NCI-H2196 (cell line): ENCODE results near the gene IL36B.

Experiments
- DNase-seq: peaks from one replicate; lab custom pipeline; 2025; ENCODE audit not compliant: unreplicated experiment; lab: John Stamatoyannopoulos, UW

IL36B gene

GRCh38 chr2:113056521-113056920, 3.9 kb upstream of the IL36B start:
- DNase-seq = no peak

DNA sequence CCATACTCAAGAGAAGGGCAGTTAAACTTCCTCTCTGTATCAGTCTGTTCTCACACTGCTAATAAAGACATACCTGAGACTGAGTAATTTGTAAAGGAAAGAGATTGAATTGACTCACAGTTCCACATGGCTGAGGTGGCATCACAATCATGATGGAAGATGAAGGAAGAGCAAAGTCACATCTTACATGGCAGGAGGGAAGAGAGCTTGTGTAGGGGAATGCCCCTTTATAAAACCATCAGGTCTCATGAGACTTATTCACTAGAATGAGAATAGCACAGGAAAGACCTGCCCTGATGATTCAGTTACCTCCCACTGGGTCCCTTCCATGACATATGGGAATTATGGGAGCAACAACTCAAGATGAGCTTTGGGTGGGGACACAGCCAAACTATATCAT, 1.4 kb upstream of the IL36B start:
- DNase-seq = no peak

DNA sequence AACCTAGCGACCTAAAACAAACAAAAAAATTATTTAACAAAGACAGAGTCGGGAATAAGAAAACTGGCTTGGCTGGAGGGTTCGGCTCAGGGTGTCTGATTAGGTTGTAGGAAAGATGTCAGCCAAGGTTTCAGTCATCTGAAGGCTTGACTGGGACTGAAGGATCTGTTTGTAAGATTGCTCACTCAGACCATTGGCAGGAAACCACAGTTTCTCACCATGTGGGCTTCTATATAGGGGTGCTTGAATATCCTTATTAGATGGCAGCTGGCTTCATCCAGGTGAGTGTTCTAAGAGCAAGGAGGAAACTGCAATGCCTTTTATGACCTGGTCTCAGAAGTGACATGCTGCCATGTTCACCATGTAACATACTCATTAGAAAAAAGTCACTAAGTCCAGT, 999 bp upstream of the IL36B start:
- DNase-seq = no peak

GRCh38 chr2:113050921-113051895, 1.5 kb downstream of the IL36B start:
- no peak for DNase-seq

DNA sequence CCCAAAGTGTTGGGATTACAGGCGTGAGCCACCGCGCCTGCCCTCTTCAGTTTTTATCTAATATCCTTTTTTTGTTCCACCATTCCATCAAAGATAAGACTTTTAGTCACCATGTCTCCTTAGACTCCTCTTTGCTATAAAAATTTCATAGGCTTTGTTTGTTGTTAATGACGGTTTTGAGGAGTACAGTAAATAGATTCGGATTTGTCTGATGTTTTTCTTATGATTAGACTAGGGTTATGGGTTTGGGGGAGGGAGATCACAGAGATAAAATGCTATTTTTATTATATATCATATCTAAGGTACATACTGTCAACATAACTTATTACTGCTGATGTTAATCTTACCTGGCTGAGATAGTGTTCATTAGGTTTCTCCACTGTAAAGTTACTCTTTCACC, 6.2 kb downstream of the IL36B start:
- DNase-seq = no peak

DNA sequence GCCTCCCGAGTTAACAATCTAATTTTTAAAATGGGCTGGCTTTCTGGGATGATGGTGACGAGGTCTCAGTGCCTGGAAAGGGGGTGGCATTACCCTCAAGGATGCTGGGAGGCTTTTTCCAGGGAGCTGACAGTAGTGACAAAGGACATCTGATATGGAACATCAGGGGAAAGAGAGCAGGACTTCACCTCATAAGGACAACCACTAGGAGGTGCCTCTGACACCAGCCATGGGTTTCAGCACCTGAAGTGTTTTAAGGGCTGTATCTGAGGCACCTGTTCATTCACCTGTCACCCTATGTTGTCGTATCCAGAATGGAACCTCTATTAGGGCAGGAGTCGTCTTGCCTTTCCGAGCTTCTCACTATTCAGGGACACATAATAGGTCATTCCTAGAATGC, 10.8 kb downstream of the IL36B start:
- no peak for DNase-seq

DNA sequence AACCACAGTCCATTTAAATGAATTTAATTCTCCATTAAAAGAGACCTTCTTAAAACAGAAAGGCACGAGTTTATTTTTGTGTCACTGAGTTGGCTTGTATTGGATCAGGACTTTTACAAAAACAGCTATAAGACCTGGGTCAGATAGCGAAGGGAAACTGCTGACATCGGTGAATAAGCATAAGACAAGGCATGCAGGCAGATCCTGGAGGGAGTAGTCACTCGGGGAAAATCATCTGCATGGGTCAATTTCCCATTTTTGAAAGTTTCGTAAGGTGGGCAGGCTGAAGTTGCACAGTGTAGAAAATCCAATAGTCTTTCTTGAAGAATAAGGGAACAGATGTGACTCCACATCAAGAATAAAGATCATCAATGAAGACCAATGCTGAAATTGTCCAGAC, 12.9 kb downstream of the IL36B start:
- DNase-seq = no peak

DNA sequence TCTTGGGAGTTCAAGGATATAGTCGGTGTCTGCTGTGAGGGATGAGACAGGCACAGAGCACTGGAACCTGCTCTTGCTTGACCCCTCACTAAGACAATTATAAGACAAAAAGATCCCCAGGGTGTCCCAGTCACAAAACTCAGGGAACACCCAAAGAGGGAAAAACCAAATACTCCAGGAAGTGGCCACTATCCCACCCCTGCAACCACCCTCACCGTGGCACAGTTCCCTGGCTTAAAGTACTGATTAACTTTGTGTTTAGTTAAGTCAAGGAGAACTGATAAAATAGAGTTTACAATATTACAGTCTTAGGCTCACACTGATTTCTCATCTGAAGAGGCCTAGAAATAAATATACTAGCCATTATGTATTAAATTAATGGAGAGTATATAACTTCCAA, 13.5 kb downstream of the IL36B start:
- no peak for DNase-seq

GRCh38 chr2:113038291-113038690, 14.4 kb downstream of the IL36B start:
- no peak for DNase-seq

DNA sequence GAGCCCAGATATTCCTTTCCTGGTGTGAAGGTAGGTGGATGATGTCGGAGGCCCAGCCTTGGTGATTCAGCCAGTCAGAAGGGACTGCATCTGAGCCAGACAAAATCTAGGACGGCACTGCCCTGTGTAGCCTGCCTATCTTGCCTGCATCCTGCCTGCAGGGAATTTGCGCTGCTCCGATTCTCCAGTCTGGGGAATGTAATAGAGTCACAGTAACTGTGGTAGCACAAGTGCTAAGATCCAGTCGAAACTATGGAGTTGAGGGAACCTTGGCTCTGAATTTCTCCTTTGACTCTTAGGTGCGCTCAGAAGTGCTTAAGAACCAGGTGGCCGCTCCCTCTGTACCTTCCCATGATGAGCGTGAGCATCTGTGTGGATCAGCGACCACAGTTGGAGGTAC, 15.9 kb downstream of the IL36B start:
- DNase-seq = no peak

DNA sequence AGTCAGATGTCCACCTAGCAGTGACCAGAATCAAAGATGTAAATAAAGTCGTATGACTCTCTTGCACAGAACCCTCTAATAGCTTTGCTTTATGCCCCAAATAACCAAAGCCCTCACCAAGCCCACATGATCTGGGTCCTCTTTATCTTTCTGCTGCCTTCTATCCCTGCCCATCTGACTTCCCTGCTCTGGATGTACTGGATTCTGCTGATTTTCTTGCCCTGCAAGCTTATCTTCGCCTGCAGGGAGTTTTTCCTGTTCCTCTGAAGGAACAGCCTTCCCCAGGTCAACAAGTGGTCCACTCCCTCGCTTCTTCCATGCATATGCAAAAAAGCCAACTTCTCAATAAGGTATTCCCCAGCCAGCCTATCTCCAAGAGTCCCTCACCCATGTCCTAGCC, 18.7 kb downstream of the IL36B start:
- DNase-seq = no peak

DNA sequence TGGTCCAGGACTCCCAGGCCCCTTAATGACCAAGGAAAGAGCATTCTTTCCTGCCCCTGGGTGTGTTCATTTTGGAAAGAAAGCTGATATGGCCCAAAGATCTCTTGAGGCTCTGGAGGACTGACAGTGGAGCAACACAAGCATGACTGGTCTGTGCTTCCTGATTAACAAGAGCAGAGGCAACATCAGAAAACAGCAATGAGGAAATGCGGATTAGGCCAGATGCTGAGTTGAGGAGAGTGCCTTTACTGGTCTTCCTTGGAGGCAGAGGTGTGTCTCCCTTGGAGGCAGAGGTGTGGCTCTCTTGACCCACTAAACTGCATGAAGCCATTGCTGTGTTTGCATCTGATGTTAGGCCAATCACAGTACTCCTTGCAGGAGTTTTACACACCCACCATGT, 19.9 kb downstream of the IL36B start:
- DNase-seq = no peak

- no peak for DNase-seq
Observed at GRCh38 chr2:113028112-113028511, 24.6 kb downstream of the IL36B start.

DNA sequence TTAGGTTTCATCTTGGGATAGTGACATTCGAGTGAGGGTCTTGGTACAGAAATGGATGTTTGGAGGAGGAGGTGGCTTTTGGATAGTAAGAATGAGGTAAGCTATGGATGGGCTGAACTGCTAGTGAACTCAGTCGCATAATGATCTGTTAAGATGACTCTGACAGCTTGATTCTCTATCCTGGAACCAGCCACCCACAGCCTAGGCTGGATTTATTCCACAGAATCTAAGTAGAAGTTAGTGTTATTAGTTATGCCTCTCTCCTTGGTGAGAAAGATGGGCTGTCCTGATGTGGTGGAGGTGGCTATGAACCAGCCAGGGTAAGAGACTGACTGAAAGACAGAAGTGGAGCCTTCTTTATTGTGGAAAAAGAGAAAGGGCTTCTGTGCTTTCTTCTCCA, 25.0 kb downstream of the IL36B start:
- DNase-seq = no peak

- DNase-seq = no peak
Observed at GRCh38 chr2:113025737-113026136, 26.9 kb downstream of the IL36B start.

DNA sequence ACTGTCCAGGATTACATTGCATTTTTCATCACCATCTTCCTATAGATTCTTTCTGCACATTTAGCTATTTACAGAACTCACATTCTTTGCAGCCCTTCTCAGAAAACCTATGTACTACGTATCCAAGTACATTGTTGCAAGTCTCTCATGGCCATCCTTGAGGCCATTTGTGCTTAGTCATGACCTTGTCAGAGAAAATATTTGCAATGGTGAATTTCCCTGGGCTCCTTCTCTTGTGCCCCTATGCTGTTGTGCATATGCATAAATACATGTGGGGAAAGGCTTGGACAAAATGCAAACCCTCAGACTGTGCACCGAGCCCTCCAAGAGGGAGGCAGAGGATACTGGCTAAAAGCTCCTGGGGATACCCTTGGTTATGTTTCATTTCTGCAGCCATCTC, 27.9 kb downstream of the IL36B start:
- no peak for DNase-seq

GRCh38 chr2:113021312-113021711, 31.4 kb downstream of the IL36B start:
- no peak for DNase-seq

- DNase-seq = no peak
Observed at GRCh38 chr2:113018509-113018908, 34.2 kb downstream of the IL36B start.

DNA sequence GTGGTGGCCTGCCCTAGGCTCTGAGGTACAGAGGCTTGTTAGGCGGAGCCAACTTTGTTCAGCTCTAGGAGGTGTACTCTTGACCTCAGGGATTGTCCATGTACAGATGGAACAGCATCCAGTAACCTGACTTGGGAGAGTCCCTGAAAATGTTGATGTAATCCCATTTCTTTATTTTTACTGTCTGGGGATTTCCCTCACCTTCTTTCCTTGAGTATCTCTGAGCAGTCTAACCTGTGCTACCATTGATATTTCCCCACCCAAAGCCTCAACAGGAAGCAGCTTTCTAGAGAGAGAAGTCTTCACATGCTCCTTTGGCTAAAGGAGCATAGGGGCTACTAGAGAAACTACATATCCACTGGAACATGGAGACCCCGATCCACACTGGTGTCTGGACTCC, 37.0 kb downstream of the IL36B start:
- no peak for DNase-seq

DNA sequence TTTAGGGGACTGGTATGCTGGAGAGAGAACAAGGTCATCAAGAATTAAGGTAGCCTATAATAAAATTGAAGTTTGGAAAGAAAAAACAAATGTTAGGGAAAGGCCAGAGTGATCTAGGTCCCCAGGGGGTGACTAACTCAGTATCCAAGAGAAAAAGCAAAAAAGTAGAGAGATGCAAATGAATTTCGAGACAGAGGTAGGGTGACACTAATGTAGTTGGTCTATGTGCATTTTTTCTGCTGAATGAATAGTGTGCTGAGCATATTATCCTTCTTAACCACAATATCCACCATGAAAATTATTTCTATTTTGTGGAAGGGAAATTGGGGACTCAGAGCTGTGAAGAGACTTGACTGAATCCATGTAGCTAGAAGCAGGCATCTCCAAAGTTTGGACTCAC, 37.6 kb downstream of the IL36B start:
- DNase-seq = no peak

GRCh38 chr2:113014067-113014466, 38.6 kb downstream of the IL36B start:
- no peak for DNase-seq

- no peak for DNase-seq
Observed at GRCh38 chr2:113013336-113013661, 39.4 kb downstream of the IL36B start.
